Measurements from ENCODE around the gene GPR150.

GPR150 gene

GRCh38 chr5:95615164-95615467 lies 4.8 kb upstream of the GPR150 start:
- no peak overlapping the region for H3K9ac ChIP-seq (ENCODE audit: low read depth, low read length)
- H3K36me3 ChIP-seq (ENCODE audit: insufficient read depth, low read length): no peaks in the 10 kb centered on the region
- no peaks in the 10 kb centered on the region; the same call in 1 of the 2 replicates for H3K9me3 ChIP-seq (ENCODE audit: control insufficient read depth, insufficient read depth, low read length)
- H3K4me1 ChIP-seq (ENCODE audit: insufficient read depth, low read length): no peaks in the 10 kb centered on the region

GRCh38 chr5:95617057-95617456 lies 2.8 kb upstream of the GPR150 start:
- Histone ChIP-seq H3K9ac (ENCODE audit: low read depth, low read length) (no peak overlapping the region), H3K4me1 (ENCODE audit: insufficient read depth, low read length) (no peaks in the 10 kb centered on the region), H3K36me3 (ENCODE audit: insufficient read depth, low read length) (no peaks in the 10 kb centered on the region), H3K9me3 (ENCODE audit: control insufficient read depth, insufficient read depth, low read length) (no peaks in the 10 kb centered on the region; the same call in 1 of the 2 replicates)

- H3K36me3 ChIP-seq (ENCODE audit: insufficient read depth, low read length): no peaks in the 10 kb centered on the region
- H3K9ac ChIP-seq (ENCODE audit: low read depth, low read length): no peak overlapping the region
- no peaks in the 10 kb centered on the region for H3K4me1 ChIP-seq (ENCODE audit: insufficient read depth, low read length)
- H3K9me3 ChIP-seq (ENCODE audit: control insufficient read depth, insufficient read depth, low read length): no peaks in the 10 kb centered on the region
Measured at GRCh38 chr5:95619096-95619495, 791 bp upstream of the GPR150 start.

GRCh38 chr5:95619514-95620029 lies 315 bp upstream of the GPR150 start:
- H3K36me3 ChIP-seq (ENCODE audit: insufficient read depth, low read length): no peaks in the 10 kb centered on the region
- no peaks in the 10 kb centered on the region for H3K4me1 ChIP-seq (ENCODE audit: insufficient read depth, low read length)
- H3K9me3 ChIP-seq (ENCODE audit: control insufficient read depth, insufficient read depth, low read length): no peaks in the 10 kb centered on the region
- H3K9ac ChIP-seq (ENCODE audit: low read depth, low read length): peak overlapping the region; percentile 50; the same call in 1 of the 2 replicates

- Histone ChIP-seq H3K9me3 (ENCODE audit: control insufficient read depth, insufficient read depth, low read length) (no peaks in the 10 kb centered on the region), H3K4me1 (ENCODE audit: insufficient read depth, low read length) (no peaks in the 10 kb centered on the region), H3K36me3 (ENCODE audit: insufficient read depth, low read length) (no peaks in the 10 kb centered on the region), H3K9ac (ENCODE audit: low read depth, low read length) (peak overlapping the region; percentile 50)
Measured at GRCh38 chr5:95620870-95621838, 1.3 kb downstream of the GPR150 start.

GRCh38 chr5:95621839-95622629 lies 2.1 kb downstream of the GPR150 start:
- Histone ChIP-seq H3K4me1 (ENCODE audit: insufficient read depth, low read length) (no peaks in the 10 kb centered on the region), H3K9ac (ENCODE audit: low read depth, low read length) (no peak overlapping the region), H3K36me3 (ENCODE audit: insufficient read depth, low read length) (no peaks in the 10 kb centered on the region)

GRCh38 chr5:95623706-95624105 lies 3.8 kb downstream of the GPR150 start:
- no peaks in the 10 kb centered on the region for H3K36me3 ChIP-seq (ENCODE audit: insufficient read depth, low read length)
- H3K9me3 ChIP-seq (ENCODE audit: control insufficient read depth, insufficient read depth, low read length): peaks cover 8% of the 10 kb centered on the region
- H3K4me1 ChIP-seq (ENCODE audit: insufficient read depth, low read length): no peaks in the 10 kb centered on the region
- H3K9ac ChIP-seq (ENCODE audit: low read depth, low read length): no peak overlapping the region

More at GRCh38 chr5:95621839-95622629, 2.1 kb downstream of the GPR150 start:
- H3K9me3 ChIP-seq (ENCODE audit: control insufficient read depth, insufficient read depth, low read length): no peaks in the 10 kb centered on the region

- Histone ChIP-seq H3K9ac (ENCODE audit: low read depth, low read length) (no peak overlapping the region), H3K36me3 (ENCODE audit: insufficient read depth, low read length) (no peaks in the 10 kb centered on the region)
Measured at GRCh38 chr5:95624368-95624767, 4.5 kb downstream of the GPR150 start.

GRCh38 chr5:95626701-95627100 lies 6.8 kb downstream of the GPR150 start:
- Histone ChIP-seq H3K36me3 (ENCODE audit: insufficient read depth, low read length) (no peaks in the 10 kb centered on the region), H3K9ac (ENCODE audit: low read depth, low read length) (no peak overlapping the region), H3K9me3 (ENCODE audit: control insufficient read depth, insufficient read depth, low read length) (peaks cover 13% of the 10 kb centered on the region), H3K4me1 (ENCODE audit: insufficient read depth, low read length) (no peaks in the 10 kb centered on the region)

More at GRCh38 chr5:95624368-95624767, 4.5 kb downstream of the GPR150 start:
- Histone ChIP-seq H3K9me3 (ENCODE audit: control insufficient read depth, insufficient read depth, low read length) (peaks cover 13% of the 10 kb centered on the region), H3K4me1 (ENCODE audit: insufficient read depth, low read length) (no peaks in the 10 kb centered on the region)

- no peaks in the 10 kb centered on the region for H3K36me3 ChIP-seq (ENCODE audit: insufficient read depth, low read length)
- H3K9me3 ChIP-seq (ENCODE audit: control insufficient read depth, insufficient read depth, low read length): peaks cover 13% of the 10 kb centered on the region
Measured at GRCh38 chr5:95627971-95628810, 8.3 kb downstream of the GPR150 start.

GRCh38 chr5:95628933-95629332 lies 9.0 kb downstream of the GPR150 start:
- Histone ChIP-seq H3K9me3 (ENCODE audit: control insufficient read depth, insufficient read depth, low read length) (peaks cover 13% of the 10 kb centered on the region), H3K4me1 (ENCODE audit: insufficient read depth, low read length) (peaks cover 5% of the 10 kb centered on the region; the same call in 1 of the 2 replicates), H3K36me3 (ENCODE audit: insufficient read depth, low read length) (no peaks in the 10 kb centered on the region), H3K9ac (ENCODE audit: low read depth, low read length) (no peak overlapping the region)

More at GRCh38 chr5:95627971-95628810, 8.3 kb downstream of the GPR150 start:
- H3K9ac ChIP-seq (ENCODE audit: low read depth, low read length): no peak overlapping the region
- H3K4me1 ChIP-seq (ENCODE audit: insufficient read depth, low read length): peaks cover 5% of the 10 kb centered on the region; the same call in 1 of the 2 replicates

GRCh38 chr5:95630394-95630917 lies 10.6 kb downstream of the GPR150 start:
- no peak overlapping the region for H3K9ac ChIP-seq (ENCODE audit: low read depth, low read length)
- H3K9me3 ChIP-seq (ENCODE audit: control insufficient read depth, insufficient read depth, low read length): peaks cover 13% of the 10 kb centered on the region
- H3K4me1 ChIP-seq (ENCODE audit: insufficient read depth, low read length): peaks cover 5% of the 10 kb centered on the region; the same call in 1 of the 2 replicates
- H3K36me3 ChIP-seq (ENCODE audit: insufficient read depth, low read length): no peaks in the 10 kb centered on the region

GRCh38 chr5:95631255-95631958 lies 11.5 kb downstream of the GPR150 start:
- H3K36me3 ChIP-seq (ENCODE audit: insufficient read depth, low read length): no peaks in the 10 kb centered on the region
- peaks cover 5% of the 10 kb centered on the region; the same call in 1 of the 2 replicates for H3K4me1 ChIP-seq (ENCODE audit: insufficient read depth, low read length)
- H3K9me3 ChIP-seq (ENCODE audit: control insufficient read depth, insufficient read depth, low read length): peaks cover 13% of the 10 kb centered on the region
- H3K9ac ChIP-seq (ENCODE audit: low read depth, low read length): no peak overlapping the region
